ENCODE results near the gene SLIT3.

GRCh38 chr5:168863021-168863420, 437.9 kb downstream of the SLIT3 start:
- TF ChIP-seq, protein P1, sequence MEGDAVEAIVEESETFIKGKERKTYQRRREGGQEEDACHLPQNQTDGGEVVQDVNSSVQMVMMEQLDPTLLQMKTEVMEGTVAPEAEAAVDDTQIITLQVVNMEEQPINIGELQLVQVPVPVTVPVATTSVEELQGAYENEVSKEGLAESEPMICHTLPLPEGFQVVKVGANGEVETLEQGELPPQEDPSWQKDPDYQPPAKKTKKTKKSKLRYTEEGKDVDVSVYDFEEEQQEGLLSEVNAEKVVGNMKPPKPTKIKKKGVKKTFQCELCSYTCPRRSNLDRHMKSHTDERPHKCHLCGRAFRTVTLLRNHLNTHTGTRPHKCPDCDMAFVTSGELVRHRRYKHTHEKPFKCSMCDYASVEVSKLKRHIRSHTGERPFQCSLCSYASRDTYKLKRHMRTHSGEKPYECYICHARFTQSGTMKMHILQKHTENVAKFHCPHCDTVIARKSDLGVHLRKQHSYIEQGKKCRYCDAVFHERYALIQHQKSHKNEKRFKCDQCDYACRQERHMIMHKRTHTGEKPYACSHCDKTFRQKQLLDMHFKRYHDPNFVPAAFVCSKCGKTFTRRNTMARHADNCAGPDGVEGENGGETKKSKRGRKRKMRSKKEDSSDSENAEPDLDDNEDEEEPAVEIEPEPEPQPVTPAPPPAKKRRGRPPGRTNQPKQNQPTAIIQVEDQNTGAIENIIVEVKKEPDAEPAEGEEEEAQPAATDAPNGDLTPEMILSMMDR (IDR thresholded peaks at IDR 0.05): no peak
- no peak for TF ChIP-seq POLR2A (IDR thresholded peaks at IDR 0.05)

Measured in Peyer's patch (tissue), 4 donors.